NB4 (cell line): ENCODE results near the gene LONP2.

Experiments
- MAX ChIP-seq: IDR thresholded peaks from 2 replicates; pipeline ENCODE4 v1.6.1; 2011; ENCODE audit warnings: low read depth, low read length
- POLR2A ChIP-seq: IDR thresholded peaks from 2 replicates; pipeline ENCODE4 v1.6.1; 2011; ENCODE audit warnings: mild to moderate bottlenecking; ENCODE audit not compliant: insufficient read length; ENCODE audit errors: extremely low read depth

GRCh38 chr16:48236286-48236685, 7.8 kb upstream of the LONP2 start:
- no peak for TF ChIP-seq MAX
- TF ChIP-seq POLR2A, result no peak
